Stimulated activated CD4-positive, alpha-beta T cell treated with anti-CD3 and anti-CD28 coated beads, Interleukin-1b, Interleukin-23, amount 100 ng/mL, for 1 hour (primary cell): Measurements from ENCODE around the gene GGT6.

Source experiments
- DNase-seq, 2 donors: peaks; one replicate each; pipeline ENCODE4 v3.0.0-alpha.2; 2020; ENCODE audit warnings: low read depth in 2 of 2

The GGT6 gene

GRCh38 chr17:4553669-4554068 lies 6.7 kb downstream of the GGT6 start:
- no peak for DNase-seq

- DNase-seq: no peak
Measured at GRCh38 chr17:4551796-4552525, 8.4 kb downstream of the GGT6 start.

GRCh38 chr17:4551141-4551540 lies 9.2 kb downstream of the GGT6 start:
- no peak for DNase-seq

GRCh38 chr17:4550534-4551039 lies 9.8 kb downstream of the GGT6 start:
- no peak for DNase-seq

- no peak for DNase-seq
Measured at GRCh38 chr17:4549781-4550533, 10.4 kb downstream of the GGT6 start.

- DNase-seq: no peak
Measured at GRCh38 chr17:4548721-4549531, 11.5 kb downstream of the GGT6 start.

- no peak for DNase-seq
Measured at GRCh38 chr17:4548061-4548461, 12.3 kb downstream of the GGT6 start.

- no peak for DNase-seq
Measured at GRCh38 chr17:4547118-4547906, 13.1 kb downstream of the GGT6 start.

- no peak for DNase-seq
Measured at GRCh38 chr17:4545217-4545951, 15.0 kb downstream of the GGT6 start.

- DNase-seq: no peak
Measured at GRCh38 chr17:4544951-4545216, 15.5 kb downstream of the GGT6 start.

GRCh38 chr17:4544135-4544950 lies 16.0 kb downstream of the GGT6 start:
- DNase-seq: no peak

GRCh38 chr17:4543557-4544026 lies 16.8 kb downstream of the GGT6 start:
- no peak for DNase-seq

- DNase-seq: no peak
Measured at GRCh38 chr17:4542726-4543191, 17.6 kb downstream of the GGT6 start.

GRCh38 chr17:4542003-4542725 lies 18.2 kb downstream of the GGT6 start:
- no peak for DNase-seq

GRCh38 chr17:4541328-4542002 lies 18.9 kb downstream of the GGT6 start:
- no peak for DNase-seq

GRCh38 chr17:4540687-4541327 lies 19.6 kb downstream of the GGT6 start:
- no peak for DNase-seq

GRCh38 chr17:4540224-4540651 lies 20.1 kb downstream of the GGT6 start:
- DNase-seq: no peak

- no peak for DNase-seq
Measured at GRCh38 chr17:4539576-4540223, 20.7 kb downstream of the GGT6 start.
